GM06990 (cell line): Measurements from ENCODE around the gene JAG2.

Source experiments
- DNase-seq: peaks from one replicate; pipeline ENCODE4 v3.0.0-alpha.2; 2011; ENCODE audit not compliant: insufficient read length; ENCODE audit errors: extremely low read depth
- H3K27me3 ChIP-seq: replicated peaks from 2 replicates; pipeline ENCODE4 v1.6.0; 2011; ENCODE audit warnings: low read length; ENCODE audit not compliant: control insufficient read depth, insufficient read depth
- H3K36me3 ChIP-seq: 2 replicates; pipeline ENCODE4 v1.5.1; 2011; ENCODE audit warnings: low read length; ENCODE audit not compliant: control insufficient read depth, insufficient read depth
- H3K4me3 ChIP-seq: replicated peaks from 2 replicates; pipeline ENCODE4 v1.5.1; 2011; ENCODE audit warnings: low read depth, mild to moderate bottlenecking, control low read depth, low read length
- CTCF ChIP-seq: IDR thresholded peaks from 2 replicates; pipeline ENCODE4 v1.5.1; 2011; ENCODE audit warnings: low read length, control low read depth, mild to moderate bottlenecking, inconsistent platforms; ENCODE audit not compliant: insufficient read depth, poor library complexity, severe bottlenecking

Gene JAG2

GRCh38 chr14:105205673-105206208 is 37.2 kb upstream of the JAG2 start:
- no peak for DNase-seq
- no peak for TF ChIP-seq CTCF
- Histone ChIP-seq H3K27me3 (no peaks in the 10 kb centered on the region), H3K4me3 (no peak overlapping the region), H3K36me3 (peaks cover 2% of the 10 kb centered on the region; the same call in 1 of the 2 replicates)

DNA sequence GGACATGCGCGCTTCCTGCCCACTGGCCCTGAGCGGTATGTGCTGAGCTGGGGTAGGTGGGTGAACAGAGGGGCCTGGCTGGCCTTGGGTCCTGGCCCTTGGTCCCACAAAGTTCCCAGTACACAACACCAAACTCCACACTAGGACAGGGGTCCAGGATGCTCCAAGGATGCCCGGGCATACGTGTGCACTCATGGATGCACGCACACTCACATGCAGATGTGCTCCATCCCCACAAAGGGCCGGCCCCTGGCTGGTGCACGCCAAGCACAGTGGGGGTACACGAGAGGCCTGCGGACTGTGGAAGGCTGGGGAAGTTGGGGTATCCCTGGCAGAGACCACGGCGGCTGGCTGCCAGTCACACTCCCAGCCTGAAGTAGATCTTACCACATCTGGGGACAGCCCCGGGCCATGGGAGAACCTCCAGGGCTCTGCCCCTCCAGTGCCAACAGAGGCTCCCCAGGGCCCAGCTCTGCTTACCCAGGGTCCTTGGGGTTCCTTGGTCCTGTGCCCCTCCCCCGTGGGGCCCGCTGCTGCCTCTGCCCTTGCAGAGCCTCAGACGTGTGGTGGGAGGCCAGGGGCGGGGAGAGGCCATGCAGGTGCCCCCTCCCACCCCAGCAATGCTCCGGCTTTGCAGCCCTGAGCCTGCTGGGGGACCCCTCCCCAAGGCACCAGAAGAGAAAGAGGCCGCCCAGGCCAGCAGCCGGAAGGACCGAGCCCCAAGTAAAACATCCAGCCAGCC is 36.5 kb upstream of the JAG2 start:
- DNase-seq, result no peak

DNA sequence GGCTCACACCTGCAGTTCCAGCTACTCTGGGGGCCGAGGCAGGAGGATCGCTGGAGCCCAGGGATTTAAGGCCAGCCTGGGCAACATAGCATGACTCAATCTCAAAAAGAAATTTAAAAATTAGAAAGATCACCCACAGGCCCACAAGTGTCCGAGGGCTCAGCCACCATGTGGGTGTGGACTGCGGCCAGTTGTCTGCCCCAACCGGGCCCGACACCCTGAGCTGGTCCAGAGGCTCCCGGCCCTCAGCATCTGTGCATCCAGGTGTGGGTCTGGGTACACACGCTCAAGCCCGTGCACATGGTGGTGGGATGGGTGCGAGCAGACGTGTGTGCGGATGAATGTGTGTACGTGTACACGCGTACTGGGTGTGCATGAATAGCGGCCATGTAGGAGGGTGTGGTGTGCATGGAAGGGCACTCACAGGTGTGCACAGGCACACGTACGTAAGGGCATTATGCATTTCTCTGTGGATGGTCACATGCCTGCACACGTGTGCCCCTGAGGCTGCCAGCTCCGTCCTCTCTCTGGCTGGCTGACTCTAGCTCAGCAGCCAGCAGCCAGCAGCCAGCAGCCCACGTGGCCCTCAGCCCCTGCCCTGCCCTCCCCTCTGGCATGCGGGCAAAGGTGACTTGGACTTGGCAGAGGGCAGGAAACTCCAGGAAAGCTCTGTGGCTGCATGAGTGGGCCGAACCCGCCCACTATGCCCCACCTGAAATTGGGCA is 35.8 kb upstream of the JAG2 start:
- Histone ChIP-seq H3K4me3 (no peak overlapping the region), H3K27me3 (no peaks in the 10 kb centered on the region; the same call in 1 of the 2 replicates), H3K36me3 (no peaks in the 10 kb centered on the region)
- DNase-seq, result no peak
- no peak for TF ChIP-seq CTCF

More for the DNA sequence above, 36.5 kb upstream of the JAG2 start:
- H3K27me3 ChIP-seq, result no peaks in the 10 kb centered on the region; the same call in 1 of the 2 replicates
- TF ChIP-seq CTCF, result no peak
- no peaks in the 10 kb centered on the region; the same call in 1 of the 2 replicates for H3K36me3 ChIP-seq
- H3K4me3 ChIP-seq, result no peak overlapping the region

DNA sequence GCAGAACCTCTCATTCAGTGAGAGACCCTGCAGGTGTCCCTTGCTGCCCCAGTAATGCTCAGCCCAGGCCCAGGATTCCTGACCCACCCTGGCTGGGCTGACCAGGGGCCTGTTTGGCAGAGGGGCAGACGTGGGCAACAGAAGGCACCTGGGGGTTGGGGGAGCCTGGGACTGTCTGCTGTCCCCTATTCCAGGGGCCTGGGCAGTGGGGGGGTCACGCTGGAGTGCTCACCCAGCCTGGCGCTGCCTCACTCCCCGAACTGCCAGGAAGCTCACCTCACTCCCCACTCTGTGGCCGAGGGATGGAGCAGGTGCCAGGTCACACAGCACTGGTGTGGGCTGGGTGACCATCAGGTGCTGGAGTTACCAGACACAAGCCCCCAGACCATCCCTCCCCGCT is 35.1 kb upstream of the JAG2 start:
- Histone ChIP-seq H3K4me3 (no peak overlapping the region), H3K27me3 (no peaks in the 10 kb centered on the region; the same call in 1 of the 2 replicates), H3K36me3 (no peaks in the 10 kb centered on the region)
- no peak for DNase-seq
- no peak for TF ChIP-seq CTCF

DNA sequence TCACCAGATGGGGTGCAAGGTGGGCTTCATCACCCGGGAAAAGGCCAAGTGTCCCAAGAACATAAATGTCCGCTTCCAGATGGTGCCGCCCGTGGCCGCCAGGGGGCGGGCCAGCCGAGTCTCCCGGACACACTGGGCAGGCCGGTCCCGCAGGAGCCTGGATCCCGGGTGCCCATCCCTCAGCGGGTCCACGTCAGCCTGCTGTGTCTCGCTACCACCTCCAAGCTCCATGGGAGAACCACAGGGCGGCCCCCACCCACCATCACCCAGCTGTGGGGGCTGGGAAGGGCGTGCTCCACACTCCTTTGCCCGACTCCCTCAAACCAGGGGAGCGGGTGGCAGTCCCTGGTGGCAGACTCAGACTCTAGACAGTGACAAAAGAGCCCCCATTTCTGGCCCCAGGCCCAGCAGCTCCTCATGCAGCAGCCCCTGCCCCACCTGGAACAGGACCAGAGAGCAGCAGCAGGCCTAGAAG is 34.5 kb upstream of the JAG2 start:
- peak; percentile 67 for DNase-seq
- H3K27me3 ChIP-seq, result no peaks in the 10 kb centered on the region; the same call in 1 of the 2 replicates
- no peaks in the 10 kb centered on the region for H3K36me3 ChIP-seq
- H3K4me3 ChIP-seq, result no peak overlapping the region
- TF ChIP-seq CTCF, result peak; percentile 91
